Testis (tissue), 3 donors: ENCODE data around the gene FERMT1. TPM values are rescaled to one million over a fixed set of nuclear protein-coding genes. Genes with fewer than 3 reads are reported as not detected.

Experiments used
- DNase-seq: peaks from one replicate; pipeline ENCODE4 v3.0.0-alpha.2; 2019
- H3K27ac ChIP-seq, 2 donors: fragments of 200-600 bp; sonication (generic); one replicate each; pipeline ENCODE4 v1.5.1; 2019
- H3K27me3 ChIP-seq: fragments of 200-600 bp; sonication (generic); one replicate; pipeline ENCODE4 v1.5.1; 2019
- H3K36me3 ChIP-seq: fragments of 200-600 bp; sonication (generic); one replicate; pipeline ENCODE4 v1.5.1; 2017; ENCODE audit warnings: low read depth; ENCODE audit errors: missing control alignments
- H3K4me1 ChIP-seq: fragments of 200-600 bp; sonication (generic); one replicate; pipeline ENCODE4 v1.5.1; 2019
- H3K4me3 ChIP-seq, 2 donors: fragments of 200-600 bp; sonication (generic); one replicate each; pipeline ENCODE4 v1.5.1; 2017 to 2019
- H3K9me3 ChIP-seq: fragments of 200-600 bp; sonication (generic); one replicate; pipeline ENCODE4 v1.5.1; 2017
- POLR2A ChIP-seq: fragments of 450-650 bp; IDR thresholded peaks from one replicate; pipeline ENCODE4 v1.6.1; 2017; ENCODE audit warnings: antibody characterized with exemption, mild to moderate bottlenecking, moderate library complexity
- WGBS, 2 donors: methylation state at CpG; one replicate each; pipeline ENCODE4 v1.1.5; 2018; 5-methylcytosine and 5-hydroxymethylcytosine counted together
- intact Hi-C: fragments of 100-400 bp; cut with DNase I; formaldehyde crosslinking; loops from one replicate; pipeline ENCODE4 v1.15.1; 2023; ENCODE audit warnings: low total_unique reads
- polyA plus RNA-seq: library from polyadenylated mRNA; stranded (reverse); fragments of 350-450 nt; fragmentation: Illumina TruSeq; extraction: RNeasy Lipid Tissue Mini Kit (QIAGEN cat#74804); gene quantifications from one replicate; pipeline ENCODE4 v1.2.3, GENCODE V29; 2014; ENCODE audit warnings: low read depth, low replicate concordance; ENCODE audit not compliant: insufficient read depth
- total RNA-seq, 2 donors: library from RNA; depleted of rRNA; stranded (reverse); fragments of >200 nt; gene quantifications; one replicate each; pipeline ENCODE4 v1.2.3, GENCODE V29; 2016
- TF ChIP-seq, protein P1 (sequence below), 3 experiments: fragments of 450-650 bp in 2 of 3; fragments of 200-600 bp in 1 of 3; sonication (generic) in 1 of 3; IDR thresholded peaks; one replicate each; pipeline ENCODE4 v1.5.1; 2016 to 2019; ENCODE audit warnings: antibody characterized with exemption in 3 of 3, mild to moderate bottlenecking in 2 of 3, moderate library complexity in 1 of 3

The FERMT1 gene
- total and polyA plus RNA-seq, 3 donors from 2014 or later, result 1.8 to 5.7 (median 2.5) TPM

DNA sequence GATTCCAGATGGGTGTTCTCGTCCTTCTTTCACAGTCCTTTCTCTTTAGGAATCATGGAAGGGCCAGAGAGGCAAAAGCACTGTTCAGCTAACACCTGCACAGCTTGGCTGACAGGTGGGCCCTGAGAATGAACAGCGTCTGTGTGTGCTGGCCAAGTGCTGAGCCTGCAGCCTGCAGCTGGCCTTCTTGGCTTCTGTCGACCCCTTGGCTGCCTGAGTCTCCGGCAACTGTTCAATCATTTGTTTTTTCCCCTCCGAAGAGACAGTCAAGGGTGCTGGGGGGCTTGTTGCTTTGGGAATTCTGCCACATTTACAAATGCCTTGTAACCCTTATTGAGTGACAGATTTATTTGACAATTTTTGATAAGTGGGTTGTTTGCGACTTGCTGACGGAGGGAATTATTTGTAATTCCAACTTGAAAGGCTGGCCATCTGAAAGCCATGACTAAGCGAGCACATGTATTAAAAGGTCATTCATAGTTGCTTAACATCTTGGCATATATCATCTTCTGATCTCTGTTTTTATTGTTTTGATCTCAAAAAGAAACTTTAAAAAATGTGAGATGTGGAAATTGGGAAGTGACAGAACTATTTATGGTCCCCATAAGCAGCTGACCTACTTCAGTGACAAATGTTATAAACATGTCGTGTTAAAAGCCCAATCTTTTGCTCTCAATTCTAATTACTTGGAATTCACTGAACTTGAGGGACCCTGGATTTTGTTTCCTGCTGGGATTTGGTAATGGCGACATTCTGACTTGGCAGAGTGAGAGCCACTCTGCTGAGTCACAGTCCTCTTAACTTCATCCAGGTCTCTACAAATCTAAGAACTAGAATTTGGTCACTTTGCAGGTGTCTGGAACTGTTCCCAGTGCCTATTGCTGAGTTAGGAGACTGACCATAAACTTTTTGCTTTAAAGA lies 41.9 kb upstream of the FERMT1 start:
- Histone ChIP-seq H3K27ac (no peak overlapping the region), H3K4me3 (no peak overlapping the region), H3K27me3 (no peaks in the 10 kb centered on the region), H3K36me3 (no peaks in the 10 kb centered on the region), H3K4me1 (no peaks in the 10 kb centered on the region), H3K9me3 (no peaks in the 10 kb centered on the region)
- TF ChIP-seq, protein P1, sequence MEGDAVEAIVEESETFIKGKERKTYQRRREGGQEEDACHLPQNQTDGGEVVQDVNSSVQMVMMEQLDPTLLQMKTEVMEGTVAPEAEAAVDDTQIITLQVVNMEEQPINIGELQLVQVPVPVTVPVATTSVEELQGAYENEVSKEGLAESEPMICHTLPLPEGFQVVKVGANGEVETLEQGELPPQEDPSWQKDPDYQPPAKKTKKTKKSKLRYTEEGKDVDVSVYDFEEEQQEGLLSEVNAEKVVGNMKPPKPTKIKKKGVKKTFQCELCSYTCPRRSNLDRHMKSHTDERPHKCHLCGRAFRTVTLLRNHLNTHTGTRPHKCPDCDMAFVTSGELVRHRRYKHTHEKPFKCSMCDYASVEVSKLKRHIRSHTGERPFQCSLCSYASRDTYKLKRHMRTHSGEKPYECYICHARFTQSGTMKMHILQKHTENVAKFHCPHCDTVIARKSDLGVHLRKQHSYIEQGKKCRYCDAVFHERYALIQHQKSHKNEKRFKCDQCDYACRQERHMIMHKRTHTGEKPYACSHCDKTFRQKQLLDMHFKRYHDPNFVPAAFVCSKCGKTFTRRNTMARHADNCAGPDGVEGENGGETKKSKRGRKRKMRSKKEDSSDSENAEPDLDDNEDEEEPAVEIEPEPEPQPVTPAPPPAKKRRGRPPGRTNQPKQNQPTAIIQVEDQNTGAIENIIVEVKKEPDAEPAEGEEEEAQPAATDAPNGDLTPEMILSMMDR (IDR thresholded peaks at IDR 0.05), result no peak
- no peak for TF ChIP-seq POLR2A
- intact Hi-C loops, result no loop called here
- WGBS, 2 donors, result 67 to 73% methylated on average over 10 of the region's 10 CpGs
- DNase-seq, result no peak

DNA sequence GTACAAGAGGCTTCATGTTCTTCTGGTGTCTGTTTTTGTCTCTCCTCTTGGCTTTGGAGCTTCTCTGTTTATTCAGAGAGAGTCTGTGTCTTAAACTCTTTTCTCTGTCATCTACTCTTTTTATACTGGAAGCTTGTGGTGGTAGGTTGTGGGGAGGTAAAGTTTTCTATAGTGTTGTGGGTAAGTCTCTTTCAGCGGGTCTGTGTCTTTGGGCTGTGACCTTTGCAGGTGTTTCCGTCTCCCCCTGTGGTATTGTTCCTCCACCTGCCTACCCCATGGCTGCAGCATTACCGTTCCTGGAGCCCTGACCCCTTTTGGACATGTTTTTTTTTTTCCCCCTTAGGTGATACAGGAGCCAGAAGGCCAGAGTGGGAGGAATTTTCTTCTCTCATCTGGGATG lies 37.9 kb upstream of the FERMT1 start:
- Histone ChIP-seq H3K27me3 (no peaks in the 10 kb centered on the region), H3K4me3 (no peak overlapping the region), H3K4me1 (no peaks in the 10 kb centered on the region), H3K27ac (no peak overlapping the region), H3K36me3 (no peaks in the 10 kb centered on the region), H3K9me3 (no peaks in the 10 kb centered on the region)
- intact Hi-C loops, result no loop called here
- TF ChIP-seq, protein P1 (IDR thresholded peaks at IDR 0.05), result no peak
- no peak for TF ChIP-seq POLR2A
- 78 to 84% methylated on average over 3 of the region's 3 CpGs for WGBS, 2 donors
- DNase-seq, result no peak

DNA sequence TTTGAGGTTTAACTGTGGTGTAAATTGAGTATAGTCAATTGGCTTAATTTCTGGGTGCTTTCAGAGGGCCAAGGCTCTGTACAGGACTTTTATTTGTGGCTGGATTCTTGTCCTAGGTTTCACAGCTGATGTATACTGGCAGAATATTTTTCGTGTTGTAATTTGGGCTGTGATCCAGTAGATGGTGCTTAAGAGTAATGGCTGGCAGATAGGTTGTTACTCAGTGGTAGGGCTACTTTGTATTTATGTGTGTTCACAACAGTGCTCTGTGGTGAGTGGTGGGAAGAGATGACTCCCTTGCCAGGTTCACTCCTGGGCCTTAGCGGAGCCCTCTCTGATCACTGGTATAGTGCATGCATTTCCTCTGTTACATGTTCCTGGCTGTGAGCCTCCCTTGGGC lies 34.5 kb upstream of the FERMT1 start:
- TF ChIP-seq, protein P1 (IDR thresholded peaks at IDR 0.05), result no peak
- no peak for TF ChIP-seq POLR2A

DNA sequence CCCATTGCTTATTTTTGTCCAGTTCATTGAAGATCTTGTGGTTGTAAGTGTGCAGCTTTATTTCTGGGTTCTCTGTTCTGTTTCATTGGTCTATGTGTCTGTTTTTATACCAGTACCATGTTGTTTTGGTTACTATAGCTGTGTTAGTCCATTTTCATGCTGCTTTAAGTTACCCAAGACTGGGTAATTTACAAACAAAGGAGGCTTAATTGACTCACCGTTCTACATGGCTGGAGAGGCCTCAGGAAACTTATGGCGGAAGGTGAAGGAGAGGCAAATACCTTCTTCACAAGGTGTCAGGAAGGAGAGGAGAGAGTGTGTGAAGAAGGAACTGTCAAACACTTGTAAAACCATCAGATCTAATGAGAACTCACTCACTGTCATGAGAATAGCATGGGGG lies 29.9 kb upstream of the FERMT1 start:
- TF ChIP-seq POLR2A, result no peak
- TF ChIP-seq, protein P1 (IDR thresholded peaks at IDR 0.05), result no peak

More for the DNA sequence above, 34.5 kb upstream of the FERMT1 start:
- Histone ChIP-seq H3K27me3 (no peaks in the 10 kb centered on the region), H3K36me3 (no peaks in the 10 kb centered on the region), H3K4me3 (no peak overlapping the region), H3K9me3 (no peaks in the 10 kb centered on the region), H3K27ac (no peak overlapping the region), H3K4me1 (no peaks in the 10 kb centered on the region)
- DNase-seq, result no peak
- intact Hi-C loops, result no loop called here
- 94 to 97% methylated on average over 2 of the region's 2 CpGs for WGBS, 2 donors

More for the DNA sequence above, 29.9 kb upstream of the FERMT1 start:
- H3K4me1 ChIP-seq, result no peaks in the 10 kb centered on the region
- H3K9me3 ChIP-seq, result no peaks in the 10 kb centered on the region
- WGBS, 2 donors, result 52 to 72% methylated on average over 2 of the region's 2 CpGs
- no peaks in the 10 kb centered on the region for H3K27me3 ChIP-seq
- H3K4me3 ChIP-seq, result no peak overlapping the region
- H3K36me3 ChIP-seq, result no peaks in the 10 kb centered on the region
- DNase-seq, result no peak
- intact Hi-C loops, result no loop called here
- no peak overlapping the region for H3K27ac ChIP-seq
